Activated CD4-positive, alpha-beta T cell treated with anti-CD3 and anti-CD28 coated beads, Interleukin-10, Interleukin-2, amounts not matched to agents 100 ng/mL and 50 ng/mL, durations not matched to agents 16 hours and 8 hours (primary cell): ENCODE measurements around the gene TMEM238L.
A peak's percentile ranks its signal among the peaks of the same experiment; 100 is the strongest.

ENCODE experiments used
- DNase-seq: peaks from one replicate; pipeline ENCODE4 v3.0.0-alpha.2; 2020

The TMEM238L gene

DNA sequence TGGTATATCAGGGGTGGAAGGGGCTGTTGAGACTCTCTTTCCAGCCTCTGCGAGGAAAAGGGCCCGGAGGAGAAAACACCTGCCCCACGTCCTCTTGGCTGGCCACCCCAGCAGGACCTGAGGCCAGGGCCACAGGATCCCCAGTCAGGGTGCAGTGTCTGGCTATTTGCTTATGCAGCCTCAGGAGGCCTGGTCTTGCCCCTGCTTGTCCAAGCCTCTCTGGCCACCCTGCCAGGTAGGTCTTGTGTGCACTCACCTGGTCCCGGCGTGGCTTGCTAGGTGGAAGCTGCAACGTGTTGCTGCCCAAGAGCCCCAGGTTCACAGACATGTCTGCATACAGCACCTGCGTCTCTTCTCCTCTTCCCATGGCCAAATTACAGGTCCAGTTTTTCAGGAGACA is 549 bp downstream of the TMEM238L start:
- DNase-seq, result no peak

DNA sequence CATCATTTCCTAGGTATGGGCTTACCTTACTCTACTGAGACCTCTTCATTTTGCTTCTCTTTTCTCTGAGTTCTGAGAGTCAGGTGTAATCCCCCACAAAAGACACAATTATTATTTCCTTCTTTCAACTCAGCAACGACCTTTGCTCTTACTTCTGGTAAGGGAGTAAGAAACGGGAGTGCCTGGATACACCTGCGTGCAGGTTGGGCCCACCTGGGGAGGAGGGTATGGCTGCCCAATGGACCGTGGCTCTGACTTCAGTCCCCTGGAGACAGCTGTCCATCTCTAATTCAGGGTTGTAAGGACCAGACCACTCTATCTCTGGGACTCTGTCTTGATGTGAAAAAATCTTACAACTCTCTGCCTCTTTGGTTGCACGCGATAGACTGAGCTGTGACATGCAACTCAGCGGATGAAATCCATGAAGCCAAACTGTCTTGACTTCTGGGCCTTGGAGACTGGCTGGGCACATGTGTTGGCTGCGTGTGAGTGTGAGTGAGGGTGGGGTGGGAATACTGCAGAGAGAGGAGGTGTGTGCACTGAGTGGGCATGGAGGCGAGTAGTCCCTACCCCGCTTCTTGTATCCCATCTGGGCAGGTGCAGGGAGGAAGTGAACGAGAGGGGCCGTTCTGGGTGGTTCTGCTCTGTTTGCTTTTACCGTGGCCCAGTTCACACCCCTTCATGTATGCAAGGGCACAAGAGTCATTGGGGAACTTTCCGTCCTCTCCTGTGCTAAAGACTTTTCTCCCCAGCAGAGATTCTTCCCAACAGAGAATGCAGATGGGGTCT is 1.2 kb downstream of the TMEM238L start:
- DNase-seq, result no peak

DNA sequence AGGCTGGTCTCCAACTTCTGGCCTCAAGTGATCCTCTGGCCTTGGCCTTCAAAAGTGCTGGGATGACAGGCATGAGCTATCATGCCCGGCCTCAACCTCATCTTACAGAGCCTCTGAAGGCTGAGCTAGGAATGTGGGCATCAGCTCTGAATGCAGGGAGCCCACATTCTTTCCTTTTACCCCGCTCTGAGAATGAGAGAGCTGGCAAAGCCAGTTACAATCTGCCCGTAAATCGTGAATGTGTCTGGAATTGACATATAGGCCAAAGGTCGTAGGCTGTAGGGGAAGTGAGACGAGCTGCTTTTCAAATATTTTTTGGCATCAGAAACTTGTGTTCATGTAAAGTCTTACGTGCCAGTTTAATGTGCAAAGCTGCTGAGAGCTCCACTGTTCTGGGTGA is 4.5 kb downstream of the TMEM238L start:
- no peak for DNase-seq

GRCh38 chr17:10798910-10799309 is 5.0 kb downstream of the TMEM238L start:
- DNase-seq, result no peak

GRCh38 chr17:10798332-10798749 is 5.6 kb downstream of the TMEM238L start:
- DNase-seq, result no peak

GRCh38 chr17:10797476-10798328 is 6.2 kb downstream of the TMEM238L start:
- DNase-seq, result no peak

- no peak for DNase-seq
Observed at GRCh38 chr17:10793816-10794215, 10.1 kb downstream of the TMEM238L start.

GRCh38 chr17:10793256-10793655 is 10.6 kb downstream of the TMEM238L start:
- no peak for DNase-seq

DNA sequence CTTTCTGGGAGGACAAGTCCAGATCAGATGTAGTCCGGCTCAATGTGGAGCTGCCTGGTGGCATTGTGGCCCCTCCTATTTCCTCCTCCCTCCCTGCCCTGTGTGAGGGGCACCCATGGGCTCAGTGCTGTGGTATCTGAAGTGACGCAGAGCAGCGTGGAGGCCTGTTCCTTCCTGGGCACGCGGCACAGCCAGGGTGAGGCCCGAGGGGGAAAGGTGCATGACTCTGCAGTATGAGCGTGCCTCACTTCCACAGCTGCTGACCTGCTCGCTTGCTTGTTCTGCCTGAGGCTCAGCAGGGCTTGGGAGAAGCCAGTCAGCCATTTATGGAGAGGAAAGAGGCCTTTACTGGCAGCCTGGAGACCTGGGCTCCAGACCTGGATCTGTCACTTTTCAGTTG is 11.7 kb downstream of the TMEM238L start:
- peak; percentile 17 for DNase-seq

- DNase-seq, result no peak
Observed at GRCh38 chr17:10790491-10791401, 13.2 kb downstream of the TMEM238L start.

DNA sequence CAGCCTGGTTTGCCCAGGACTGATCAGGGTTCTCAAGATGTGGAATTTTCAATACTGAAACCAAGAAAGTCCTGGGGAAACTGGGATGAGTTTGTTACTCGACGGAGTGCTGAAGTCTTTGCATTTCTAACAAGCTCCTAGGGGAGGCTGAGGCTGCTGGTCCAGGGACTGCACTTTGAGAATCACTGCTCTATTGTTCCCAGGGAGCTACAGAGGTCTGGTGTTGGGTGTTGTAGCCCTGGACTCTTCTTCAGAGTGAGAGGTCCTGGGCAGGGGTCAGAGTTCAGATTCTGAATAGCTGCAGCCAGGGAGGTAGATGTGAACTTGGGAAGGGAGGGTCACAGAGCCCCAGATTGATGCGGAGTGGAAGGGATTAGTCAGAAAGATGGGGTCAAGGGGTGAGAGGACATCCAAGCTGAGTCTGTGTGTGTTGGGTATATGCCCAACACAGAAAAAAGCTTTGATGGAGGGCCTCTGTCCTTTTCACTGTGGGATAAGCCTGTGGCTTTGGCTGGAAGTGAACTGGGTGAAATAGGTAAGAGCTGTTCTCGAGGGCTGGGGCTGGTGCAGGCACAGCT is 14.1 kb downstream of the TMEM238L start:
- no peak for DNase-seq

DNA sequence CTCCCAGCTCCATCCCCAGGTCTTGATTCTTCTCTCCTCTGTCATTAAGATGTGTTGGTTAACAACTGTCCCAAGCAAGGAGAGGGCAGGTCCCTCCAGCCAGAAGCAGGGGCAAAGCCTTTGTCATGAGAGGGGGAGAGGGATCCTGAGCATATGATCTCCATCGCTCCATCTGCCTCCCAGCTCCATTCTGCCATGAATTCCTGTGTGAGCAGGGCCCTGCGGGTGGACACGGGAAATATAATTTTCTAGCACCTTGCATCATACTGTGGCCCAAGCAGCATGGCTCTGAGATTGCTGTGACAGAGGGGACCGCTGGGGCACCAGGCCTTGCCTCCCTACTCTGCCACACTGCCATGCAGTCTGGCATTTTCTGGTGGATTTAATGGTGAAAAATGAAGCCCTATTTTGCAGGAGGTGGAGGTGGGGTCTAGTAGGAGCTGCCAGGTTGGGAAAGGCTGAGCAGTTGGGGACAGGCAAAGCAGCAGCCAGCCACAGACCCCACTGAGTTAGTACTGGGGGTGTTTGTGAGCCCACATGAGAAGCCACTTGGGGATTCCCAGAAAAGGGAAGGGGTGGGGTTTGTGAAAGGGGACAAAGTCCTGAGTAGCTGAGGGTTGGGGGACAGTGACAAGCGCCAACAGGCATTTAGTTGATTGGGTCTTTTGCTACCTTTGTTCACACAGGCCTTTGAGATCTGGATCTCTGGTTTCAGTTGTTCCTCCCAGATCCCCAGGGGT is 16.4 kb downstream of the TMEM238L start:
- DNase-seq, result no peak

- DNase-seq, result no peak
Observed at GRCh38 chr17:10785295-10785694, 18.6 kb downstream of the TMEM238L start.

DNA sequence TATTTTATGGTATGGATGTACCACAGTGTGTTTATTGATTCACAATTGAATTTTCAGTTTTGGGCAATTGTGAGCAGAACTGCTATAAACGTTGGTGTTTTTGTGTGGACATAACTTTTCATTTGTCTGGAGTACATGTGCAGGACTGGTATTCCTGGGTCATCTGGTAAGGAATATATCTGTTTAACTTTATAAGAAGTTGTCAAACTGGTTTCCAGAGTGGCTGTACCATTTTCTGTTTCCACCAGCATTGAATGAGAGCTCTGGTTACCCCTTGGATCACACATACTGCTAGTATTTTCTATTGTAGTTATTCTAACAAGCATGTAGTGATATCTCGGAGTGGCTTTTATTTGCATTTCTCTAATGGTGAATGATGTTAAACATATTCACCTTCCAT is 24.3 kb downstream of the TMEM238L start:
- no peak for DNase-seq

GRCh38 chr17:10777890-10778289 is 26.0 kb downstream of the TMEM238L start:
- DNase-seq, result no peak

DNA sequence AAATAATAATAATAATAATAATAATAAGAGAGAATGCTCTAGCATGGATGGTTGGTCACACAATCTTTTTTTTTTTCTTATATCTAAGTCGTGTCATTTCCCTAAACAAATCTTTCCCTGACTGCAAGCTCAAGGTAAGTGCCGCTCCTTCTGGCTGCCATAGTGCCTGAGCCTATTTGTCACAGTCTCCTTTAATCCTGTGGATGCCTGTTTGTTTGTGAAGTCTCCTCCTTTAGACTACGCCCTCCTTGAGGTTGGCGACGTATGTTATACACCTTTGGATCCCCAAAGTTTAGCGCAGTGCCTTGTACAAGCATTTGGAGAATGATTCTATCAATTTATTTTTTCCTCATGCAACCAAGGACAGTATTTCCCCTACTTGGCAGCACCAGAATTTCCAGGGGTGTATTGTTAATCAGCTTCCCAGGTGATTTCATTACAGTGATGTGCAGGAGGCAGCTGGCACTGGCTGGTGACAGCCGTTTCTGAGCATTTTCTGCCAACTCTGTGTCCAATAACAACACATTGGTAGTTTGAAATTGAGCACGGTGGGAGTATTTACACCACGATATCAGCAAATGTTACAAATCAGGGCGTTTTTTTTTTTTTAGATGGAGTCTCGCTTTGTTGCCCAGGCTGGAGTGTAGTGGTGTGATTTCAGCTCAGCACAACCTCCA is 26.6 kb downstream of the TMEM238L start:
- no peak for DNase-seq

DNA sequence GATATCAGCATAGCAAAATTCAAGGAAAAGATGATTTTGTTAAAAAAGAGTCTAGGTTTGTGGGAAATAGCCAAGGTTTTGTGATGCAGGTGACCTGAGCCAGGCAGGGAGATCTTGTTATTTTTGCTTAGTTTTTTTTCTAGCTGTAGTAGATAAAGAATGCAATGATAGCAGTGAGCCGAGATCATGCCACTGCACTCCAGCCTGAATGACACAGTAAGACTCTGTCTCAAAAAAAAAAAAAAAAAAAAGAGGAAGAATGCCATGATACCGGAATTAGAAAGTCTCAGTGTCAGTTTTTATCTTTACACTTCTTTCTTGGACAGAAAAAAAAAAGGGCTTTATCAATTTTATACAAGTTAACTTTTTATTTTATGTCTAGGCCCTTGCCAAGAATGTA is 27.5 kb downstream of the TMEM238L start:
- DNase-seq, result no peak

DNA sequence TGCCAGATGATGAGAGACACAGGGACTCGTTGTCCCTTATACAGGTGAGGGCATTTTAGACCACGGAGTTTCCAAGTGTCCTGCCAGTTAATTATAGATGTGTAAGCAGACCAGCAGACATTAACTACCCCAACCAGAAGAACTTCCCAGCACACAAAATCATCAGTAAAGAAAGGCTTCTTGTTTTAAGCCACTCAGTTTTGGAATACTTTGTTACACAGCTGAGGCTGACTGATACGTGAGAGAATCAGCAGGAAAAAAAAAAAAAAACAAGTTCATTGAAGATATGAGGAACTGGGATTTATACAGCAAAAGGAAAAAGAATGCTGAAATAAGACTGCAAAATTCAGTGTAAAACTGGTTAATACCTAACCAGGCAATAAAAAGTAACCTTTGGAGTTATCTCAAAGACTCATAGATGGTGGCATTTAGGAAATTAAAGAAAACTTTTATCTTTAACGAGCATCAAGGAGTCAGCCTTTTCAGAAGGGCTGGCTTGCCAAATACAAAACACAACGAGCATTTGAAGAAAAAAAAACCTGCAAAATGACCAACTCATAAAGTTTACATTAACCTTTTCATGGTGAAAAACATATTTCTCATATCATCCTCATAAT is 28.1 kb downstream of the TMEM238L start:
- no peak for DNase-seq

DNA sequence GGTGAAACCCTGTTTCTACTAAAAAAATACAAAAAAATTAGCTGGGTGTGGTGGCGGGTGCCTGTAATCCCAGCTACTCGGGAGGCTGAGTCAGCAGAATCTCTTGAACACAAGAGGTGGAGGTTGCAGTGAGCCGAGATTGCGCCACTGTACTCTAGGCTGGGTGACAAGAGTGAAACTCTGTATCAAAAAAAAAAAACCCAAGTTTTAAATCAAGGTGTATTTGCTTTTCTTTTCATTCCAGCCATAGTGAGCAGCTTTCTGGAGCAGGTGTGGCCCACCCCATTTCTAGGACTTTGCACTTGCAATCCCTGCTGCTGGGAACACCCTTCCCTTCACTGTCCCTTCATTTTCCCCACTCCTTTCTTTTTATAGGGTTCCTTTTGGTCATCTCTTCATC is 28.8 kb downstream of the TMEM238L start:
- no peak for DNase-seq

DNA sequence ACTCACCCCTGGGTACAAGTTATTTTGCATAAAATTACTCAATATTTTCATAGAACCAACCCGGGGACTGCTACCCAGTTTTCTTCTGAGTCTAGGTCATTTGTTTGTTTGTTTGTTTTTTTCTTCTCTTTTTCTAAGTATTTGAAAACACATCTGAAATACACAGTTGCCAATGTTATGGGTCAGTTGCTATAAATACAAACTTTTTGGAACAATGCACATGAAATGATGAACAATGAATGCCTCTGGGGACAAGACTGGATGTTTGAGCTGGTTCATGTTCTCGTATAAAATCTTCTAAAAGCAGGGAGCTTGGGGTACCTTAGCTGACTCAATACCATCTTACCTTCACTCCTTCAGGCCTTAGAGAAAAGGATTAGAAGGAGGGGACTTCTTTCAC is 30.5 kb downstream of the TMEM238L start:
- DNase-seq, result no peak
